Measurements from ENCODE around the gene LITAF. TPM values are rescaled to one million over a fixed set of nuclear protein-coding genes. Genes with fewer than 3 reads are reported as not detected.
A peak's percentile ranks its signal among the peaks of the same experiment; 100 is the strongest.
"Not testable (repeated sequence)": the region's sequence is repeated elsewhere in the genome, so short reads cannot be mapped to it uniquely, and the experiment has no call there.

Gene LITAF
- total RNA-seq, 1 donor from 2014 or later = 124 TPM

DNA sequence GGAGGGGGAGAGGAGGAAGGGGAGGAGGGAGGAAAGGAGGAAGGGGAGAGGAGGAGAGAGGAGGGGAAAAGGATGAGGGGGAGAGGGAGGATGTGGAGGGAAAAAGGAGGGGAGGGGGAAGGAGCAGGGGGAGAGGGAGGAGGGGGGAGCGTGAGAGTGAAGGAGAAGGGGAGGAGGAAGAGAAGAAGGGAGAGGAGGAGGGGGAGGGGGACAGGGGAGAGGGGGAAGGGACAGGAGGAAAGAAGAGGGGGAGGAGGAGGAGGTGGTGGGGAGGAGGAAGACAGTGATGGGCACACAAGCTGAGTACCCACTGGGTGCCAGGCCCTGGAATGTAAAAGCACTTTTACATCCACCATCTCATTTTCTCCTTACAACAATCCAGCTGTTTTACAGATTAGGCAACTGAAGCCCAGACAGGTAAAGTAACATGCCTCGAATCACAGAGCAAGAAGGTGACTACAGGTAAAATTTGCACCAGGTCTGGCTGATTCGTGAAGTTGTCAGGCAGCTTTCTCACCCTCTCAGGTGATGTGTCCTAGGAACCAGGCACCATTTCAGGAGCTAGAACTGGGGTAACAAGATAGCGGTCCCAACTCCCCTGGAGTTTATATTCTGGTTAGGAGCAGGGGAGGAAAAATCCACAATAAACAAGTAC is 10.0 kb upstream of the LITAF start:
- ChIA-PET CTCF (no interaction called here), POLR2A (interaction anchor here (1.2 to 3.0 kb wide), 3 partner anchors 10 to 73 kb away, joined by 3 to 14 read pairs (median 3); partner anchors contain the start of gene LITAF)
- Mint-ChIP-seq H3K27ac (no peak overlapping the region), H3K36me3 (ENCODE audit: low read depth) (no peaks in the 10 kb centered on the region), H3K9me3 (no peaks in the 10 kb centered on the region), H3K4me1 (peaks cover 16% of the 10 kb centered on the region), H3K4me3 (no peak overlapping the region), H3K27me3 (peaks cover 2% of the 10 kb centered on the region)
- intact Hi-C loops (cut with micrococcal nuclease) = loop anchor here (1.0 kb wide), 1 partner anchor 9 kb away; no protein-coding TSS in a partner anchor
- ATAC-seq (ENCODE audit: low read depth) = no peak
- no peak for TF ChIP-seq CTCF (IDR thresholded peaks at IDR 0.05)
- DNase-seq = no peak

- POLR2A ChIA-PET = interaction anchor here (0.7 kb wide), 1 partner anchor 47 kb away, joined by 3 read pairs; no protein-coding TSS in a partner anchor
These were observed 6.9 kb upstream of the LITAF start for GRCh38 chr16:11593581-11593980.

GRCh38 chr16:11593076-11593475 is 6.4 kb upstream of the LITAF start:
- intact Hi-C loops (cut with micrococcal nuclease); H3K9me3 Mint-ChIP-seq; CTCF ChIA-PET; H3K27me3 Mint-ChIP-seq; ATAC-seq (ENCODE audit: low read depth); DNase-seq; H3K27ac Mint-ChIP-seq; H3K4me3 Mint-ChIP-seq; POLR2A ChIA-PET; H3K36me3 Mint-ChIP-seq (ENCODE audit: low read depth): not testable (repeated sequence)
- peaks cover 12% of the 10 kb centered on the region for H3K4me1 Mint-ChIP-seq

More at GRCh38 chr16:11593581-11593980, 6.9 kb upstream of the LITAF start:
- CTCF ChIA-PET = no interaction called here
- peaks cover 17% of the 10 kb centered on the region for H3K4me1 Mint-ChIP-seq
- no peaks in the 10 kb centered on the region for H3K9me3 Mint-ChIP-seq
- intact Hi-C loops (cut with micrococcal nuclease) = no loop called here
- no peak for TF ChIP-seq CTCF (IDR thresholded peaks at IDR 0.05)
- no peak overlapping the region for H3K4me3 Mint-ChIP-seq
- no peak overlapping the region for H3K27ac Mint-ChIP-seq
- no peaks in the 10 kb centered on the region for H3K36me3 Mint-ChIP-seq (ENCODE audit: low read depth)
- ATAC-seq (ENCODE audit: low read depth) (no peak), DNase-seq (no peak)
- H3K27me3 Mint-ChIP-seq = no peaks in the 10 kb centered on the region

DNA sequence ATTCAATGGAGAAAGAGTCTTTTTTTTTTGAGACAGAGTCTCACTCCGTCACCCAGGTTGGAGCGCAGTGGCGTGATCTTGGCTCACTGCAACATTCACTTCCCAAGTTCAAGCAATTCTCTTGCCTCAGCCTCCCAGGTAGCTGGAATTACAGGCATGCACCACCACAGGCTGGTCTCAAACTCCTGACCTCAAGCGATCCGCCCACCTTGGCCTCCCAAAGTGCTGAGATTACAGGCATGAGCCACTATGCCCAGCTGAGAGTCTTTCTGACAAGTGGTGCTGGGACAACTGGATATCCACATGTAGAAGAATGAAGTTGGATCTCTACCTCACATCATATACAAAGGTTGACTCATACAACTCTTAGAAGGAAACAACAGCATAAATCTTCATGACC is 4.9 kb upstream of the LITAF start:
- H3K9me3 Mint-ChIP-seq; H3K4me3 Mint-ChIP-seq; intact Hi-C loops (cut with micrococcal nuclease); H3K36me3 Mint-ChIP-seq (ENCODE audit: low read depth); H3K4me1 Mint-ChIP-seq; H3K27me3 Mint-ChIP-seq; H3K27ac Mint-ChIP-seq; ATAC-seq (ENCODE audit: low read depth); POLR2A ChIA-PET; CTCF ChIA-PET; DNase-seq: not testable (repeated sequence)

GRCh38 chr16:11589198-11589550 is 2.5 kb upstream of the LITAF start:
- Mint-ChIP-seq H3K27me3 (no peaks in the 10 kb centered on the region), H3K4me1 (peaks cover 28% of the 10 kb centered on the region), H3K9me3 (no peaks in the 10 kb centered on the region), H3K27ac (peak overlapping the region; percentile 67), H3K4me3 (no peak overlapping the region), H3K36me3 (ENCODE audit: low read depth) (peaks cover 10% of the 10 kb centered on the region)
- TF ChIP-seq CTCF (IDR thresholded peaks at IDR 0.05) = no peak
- CTCF ChIA-PET = no interaction called here
- POLR2A ChIA-PET = interaction anchor here (0.6 to 1.2 kb wide), 5 partner anchors 16 to 171 kb away, joined by 3 to 5 read pairs (median 3); no protein-coding TSS in a partner anchor
- no peak for DNase-seq
- ATAC-seq (ENCODE audit: low read depth) = no peak
- intact Hi-C loops (cut with micrococcal nuclease) = loop anchor here (5.0 to 10.0 kb wide), 2 partner anchors 193 to 714 kb away; partner anchors contain the start of gene CIITA

Measured in activated B cell treated with CpG ODN at 0.5 μM for 24 hours (primary cell).